Panc1 (cell line): ENCODE data around the gene PHF21A. TPM values are rescaled to one million over a fixed set of nuclear protein-coding genes. Genes with fewer than 3 reads are reported as not detected.

Experiments used
- ATAC-seq: fragments of 200-7000 bp; cut with Tn5 transposase; 2 replicates; pipeline ENCODE4 v1.9.1; 2020; ENCODE audit warnings: mild to moderate bottlenecking, moderate library complexity
- BruUV-seq: library from RNA; stranded (reverse); fragments of 400-500 nt; replicated peaks from 2 replicates; lab custom pipeline; 2021; lab: Mats Ljungman, UMichigan
- CTCF ChIA-PET: fragments of 300-600 bp; sonication (Branson Sonifier 250); formaldehyde crosslinking; loops from one replicate; lab custom pipeline; 2022; ENCODE audit warnings: antibody characterized with exemption; lab: Charles Lee
- POLR2A ChIA-PET: fragments of 300-600 bp; sonication (Branson Sonifier 250); formaldehyde crosslinking; loops from one replicate; lab custom pipeline; 2022; ENCODE audit warnings: antibody characterized with exemption; lab: Charles Lee
- DNase-seq: peaks from one replicate; pipeline ENCODE4 v3.0.0-alpha.2; 2010; ENCODE audit warnings: low read depth, low spot score
- H3K27ac ChIP-seq: 2 replicates; pipeline ENCODE4 v1.5.1; 2011; ENCODE audit warnings: mild to moderate bottlenecking, low read length, inconsistent platforms
- H3K27me3 ChIP-seq: fragments of 200-500 bp; sonication (Bioruptor generic); 2 replicates; pipeline ENCODE4 v1.6.0; 2014; ENCODE audit warnings: low read length, inconsistent platforms; ENCODE audit not compliant: control insufficient read depth, insufficient read depth
- H3K36me3 ChIP-seq: fragments of 200-500 bp; sonication (Bioruptor generic); 2 replicates; pipeline ENCODE4 v1.5.1; 2014; ENCODE audit warnings: inconsistent platforms, mild to moderate bottlenecking, low read length, moderate library complexity; ENCODE audit not compliant: control insufficient read depth, insufficient read depth
- H3K4me1 ChIP-seq: 2 replicates; pipeline ENCODE4 v1.5.1; 2011; ENCODE audit warnings: inconsistent platforms, mild to moderate bottlenecking, low read length, moderate library complexity; ENCODE audit not compliant: control insufficient read depth, insufficient read depth
- H3K4me3 ChIP-seq, 2 experiments: 2 replicates each; pipeline ENCODE4 v1.5.1; 2011 to 2012; ENCODE audit warnings: low read depth in 2 of 2, low read length in 2 of 2, mild to moderate bottlenecking in 2 of 2, inconsistent platforms in 1 of 2, moderate library complexity in 1 of 2
- H3K9me3 ChIP-seq: fragments of 200-500 bp; sonication (Bioruptor generic); 2 replicates; pipeline ENCODE4 v1.5.1; 2014; ENCODE audit warnings: low read depth, mild to moderate bottlenecking, inconsistent platforms, low read length, moderate library complexity; ENCODE audit not compliant: control insufficient read depth, insufficient read depth
- CTCF ChIP-seq: fragments of 450-650 bp; IDR thresholded peaks from 2 replicates; pipeline ENCODE4 v1.5.1; 2017; ENCODE audit warnings: mild to moderate bottlenecking
- POLR2AphosphoS5 ChIP-seq: IDR thresholded peaks from 2 replicates; pipeline ENCODE4 v1.6.1; 2012; ENCODE audit warnings: mild to moderate bottlenecking, low read depth, low read length, moderate library complexity
- REST ChIP-seq, 2 experiments: IDR thresholded peaks; 2 replicates each; pipeline ENCODE4 v1.6.1; 2011 to 2012; ENCODE audit warnings: low read depth in 2 of 2, control low read depth in 1 of 2, low read length in 1 of 2, mild to moderate bottlenecking in 1 of 2, moderate library complexity in 1 of 2; ENCODE audit not compliant: insufficient read depth in 1 of 2
- SIN3A ChIP-seq: IDR thresholded peaks from 2 replicates; pipeline ENCODE4 v1.6.1; 2012; ENCODE audit warnings: low read depth, mild to moderate bottlenecking, low read length, moderate library complexity, borderline replicate concordance; ENCODE audit not compliant: insufficient read depth
- TCF7L2 ChIP-seq: IDR thresholded peaks from 2 replicates; pipeline ENCODE4 v1.6.1; 2011; ENCODE audit warnings: mild to moderate bottlenecking, low read depth, low read length, inconsistent platforms
- in situ Hi-C: cut with HindIII; loops from 2 replicates; pipeline ENCODE4 v1.10.0; 2016; ENCODE audit warnings: low sequenced_read_pairs, low pct_unique_long_range_greater_than_20kb
- intact Hi-C: fragments of 100-400 bp; cut with micrococcal nuclease; formaldehyde crosslinking; loops from one replicate; pipeline ENCODE4 v1.10.0; 2022; ENCODE audit not compliant: unreplicated experiment
- total RNA-seq: library from RNA; stranded (reverse); gene quantifications from one replicate; pipeline ENCODE4 v1.2.1, GENCODE V29; 2021; ENCODE audit not compliant: unreplicated experiment

Gene PHF21A
- total RNA-seq, 1 experiment from 2014 or later: 45.7 TPM

GRCh38 chr11:45913942-45914635 lies 207.2 kb downstream of the PHF21A start:
- ChIA-PET CTCF (no interaction called here), POLR2A (no interaction called here)
- no peak for DNase-seq
- Histone ChIP-seq H3K27me3 (no peaks in the 10 kb centered on the region), H3K4me3 (no peak overlapping the region), H3K4me1 (peaks cover 9% of the 10 kb centered on the region), H3K9me3 (no peaks in the 10 kb centered on the region), H3K27ac (no peak overlapping the region), H3K36me3 (peaks cover 9% of the 10 kb centered on the region)
- BruUV-seq: no TSS peak
- in situ Hi-C loops: no loop called here
- no peak for TF ChIP-seq SIN3A
- no peak for TF ChIP-seq CTCF
- TF ChIP-seq REST (IDR thresholded peaks at IDR 0.05; ENCODE audit: insufficient read depth in 1 of 2, low read depth in 2 of 2, low read length in 1 of 2): no peak
- TF ChIP-seq POLR2AphosphoS5: no peak
- no peak for TF ChIP-seq TCF7L2
- intact Hi-C loops: no loop called here
- no peak for ATAC-seq

GRCh38 chr11:45913514-45913913 lies 207.7 kb downstream of the PHF21A start:
- ChIA-PET CTCF (no interaction called here), POLR2A (no interaction called here)
- Histone ChIP-seq H3K4me1 (peaks cover 6% of the 10 kb centered on the region; the same call in 1 of the 2 replicates), H3K36me3 (peaks cover 9% of the 10 kb centered on the region), H3K27me3 (no peaks in the 10 kb centered on the region), H3K9me3 (no peaks in the 10 kb centered on the region), H3K27ac (no peak overlapping the region), H3K4me3 (no peak overlapping the region)
- DNase-seq (no peak), ATAC-seq (no peak)
- in situ Hi-C loops: no loop called here
- intact Hi-C loops: no loop called here
- no TSS peak for BruUV-seq
- TF ChIP-seq SIN3A (no peak), REST (IDR thresholded peaks at IDR 0.05; ENCODE audit: insufficient read depth in 1 of 2, low read depth in 2 of 2, low read length in 1 of 2) (no peak), CTCF (no peak), TCF7L2 (no peak), POLR2AphosphoS5 (no peak)
